ENCODE data around the gene MIS12.

DNA sequence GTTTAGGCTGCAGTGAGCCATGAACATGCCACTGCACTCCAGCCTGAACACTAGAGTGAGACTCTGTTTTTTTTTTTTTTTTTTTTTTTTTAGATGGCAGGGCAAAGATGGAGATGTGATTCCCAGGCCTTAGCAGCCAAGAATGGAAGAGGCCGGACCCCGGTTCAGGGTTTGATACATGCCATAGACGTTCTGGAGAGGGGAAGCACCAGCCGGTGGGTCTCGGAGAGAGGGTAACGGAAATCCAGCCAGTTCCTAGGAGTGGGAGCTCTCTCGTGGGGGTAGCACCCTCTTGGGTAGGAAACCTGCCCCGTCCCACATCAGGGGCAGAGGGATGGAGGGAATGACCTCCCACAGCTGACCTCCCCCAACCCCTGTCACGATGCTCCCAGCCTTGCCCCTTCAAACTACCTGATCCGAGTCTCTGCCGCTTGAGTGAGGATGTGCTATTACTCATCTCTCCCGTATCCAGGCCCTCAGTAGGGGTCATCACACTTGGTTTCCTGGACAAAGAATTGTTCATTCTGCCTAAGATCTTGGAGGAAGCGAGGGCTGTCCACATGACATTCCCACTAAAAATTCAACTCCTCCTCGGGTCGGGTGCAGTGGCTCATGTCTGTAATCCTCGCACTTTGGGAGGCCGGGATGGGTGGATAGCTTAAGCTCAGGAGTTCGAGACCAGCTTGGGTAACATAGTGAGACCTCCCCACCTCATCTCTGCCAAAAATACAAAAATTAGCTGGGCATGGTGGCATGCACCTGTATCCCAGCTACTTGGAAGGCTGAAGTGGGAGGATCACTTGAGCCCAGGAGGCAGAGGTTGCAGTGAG lies 47.3 kb downstream of the MIS12 start:
- TF ChIP-seq GATA3 (IDR thresholded peaks at IDR 0.05; ENCODE audit: borderline replicate concordance) (no peak), ZC3H11A (IDR thresholded peaks at IDR 0.05) (no peak), KDM5A (IDR thresholded peaks at IDR 0.05) (no peak), POLR2A (IDR thresholded peaks at IDR 0.05; ENCODE audit: low read length) (no peak), BHLHE40 (IDR thresholded peaks at IDR 0.05; ENCODE audit: low read depth, low read length) (no peak)
- TF ChIP-seq, protein P1, sequence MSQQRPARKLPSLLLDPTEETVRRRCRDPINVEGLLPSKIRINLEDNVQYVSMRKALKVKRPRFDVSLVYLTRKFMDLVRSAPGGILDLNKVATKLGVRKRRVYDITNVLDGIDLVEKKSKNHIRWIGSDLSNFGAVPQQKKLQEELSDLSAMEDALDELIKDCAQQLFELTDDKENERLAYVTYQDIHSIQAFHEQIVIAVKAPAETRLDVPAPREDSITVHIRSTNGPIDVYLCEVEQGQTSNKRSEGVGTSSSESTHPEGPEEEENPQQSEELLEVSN (IDR thresholded peaks at IDR 0.05; ENCODE audit: borderline replicate concordance, low read depth), result no peak

Measured in A549 (cell line).